ENCODE data around the gene TBC1D7.

DNA sequence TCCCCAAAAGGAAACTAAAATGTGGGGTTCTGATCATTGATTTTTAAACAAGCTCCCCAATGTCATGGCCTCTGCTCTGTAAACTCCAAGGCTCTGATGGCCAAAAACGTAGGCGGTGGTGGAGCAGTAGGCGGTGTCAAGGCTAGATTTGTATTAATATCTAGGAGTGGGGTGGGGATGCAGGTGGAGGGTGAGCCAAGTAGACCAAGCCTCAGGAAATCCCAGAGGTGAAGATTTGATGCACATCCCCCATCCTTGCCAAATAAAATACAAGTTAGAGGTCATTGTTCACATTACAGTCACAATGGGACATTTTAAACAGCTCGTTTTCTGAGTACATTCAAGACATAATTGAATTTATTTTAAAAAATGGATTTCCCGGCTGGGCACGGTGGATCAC is 30.9 kb upstream of the TBC1D7 start:
- TF ChIP-seq, protein P1, sequence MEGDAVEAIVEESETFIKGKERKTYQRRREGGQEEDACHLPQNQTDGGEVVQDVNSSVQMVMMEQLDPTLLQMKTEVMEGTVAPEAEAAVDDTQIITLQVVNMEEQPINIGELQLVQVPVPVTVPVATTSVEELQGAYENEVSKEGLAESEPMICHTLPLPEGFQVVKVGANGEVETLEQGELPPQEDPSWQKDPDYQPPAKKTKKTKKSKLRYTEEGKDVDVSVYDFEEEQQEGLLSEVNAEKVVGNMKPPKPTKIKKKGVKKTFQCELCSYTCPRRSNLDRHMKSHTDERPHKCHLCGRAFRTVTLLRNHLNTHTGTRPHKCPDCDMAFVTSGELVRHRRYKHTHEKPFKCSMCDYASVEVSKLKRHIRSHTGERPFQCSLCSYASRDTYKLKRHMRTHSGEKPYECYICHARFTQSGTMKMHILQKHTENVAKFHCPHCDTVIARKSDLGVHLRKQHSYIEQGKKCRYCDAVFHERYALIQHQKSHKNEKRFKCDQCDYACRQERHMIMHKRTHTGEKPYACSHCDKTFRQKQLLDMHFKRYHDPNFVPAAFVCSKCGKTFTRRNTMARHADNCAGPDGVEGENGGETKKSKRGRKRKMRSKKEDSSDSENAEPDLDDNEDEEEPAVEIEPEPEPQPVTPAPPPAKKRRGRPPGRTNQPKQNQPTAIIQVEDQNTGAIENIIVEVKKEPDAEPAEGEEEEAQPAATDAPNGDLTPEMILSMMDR (IDR thresholded peaks at IDR 0.05), result no peak
- TF ChIP-seq HOXB13 (CRISPR knock-in tag; IDR thresholded peaks at IDR 0.05; ENCODE audit: low read depth), result no peak
- TF ChIP-seq SMC3 (IDR thresholded peaks at IDR 0.05), result no peak
- TF ChIP-seq POLR2A (IDR thresholded peaks at IDR 0.05; ENCODE audit: low read length), result no peak
- no peak for TF ChIP-seq BHLHE40 (IDR thresholded peaks at IDR 0.05; ENCODE audit: low read depth, low read length)
- TF ChIP-seq HDAC2 (IDR thresholded peaks at IDR 0.05), result no peak

Measured in A549 (cell line).